Measurements from ENCODE around the gene CFAP20DC. TPM values are rescaled to one million over a fixed set of nuclear protein-coding genes. Genes with fewer than 3 reads are reported as not detected.
"Not testable (repeated sequence)": the region's sequence is repeated elsewhere in the genome, so short reads cannot be mapped to it uniquely, and the experiment has no call there.

The CFAP20DC gene
- total RNA-seq, 2 experiments from 2014 or later: 1.0 to 1.8 TPM

GRCh38 chr3:58829321-58830000 lies 220.4 kb downstream of the CFAP20DC start:
- no TSS peak for BruUV-seq (replicated peaks)
- DNase-seq (ENCODE audit: low spot score): no peak
- POLR2A ChIA-PET: no interaction called here
- no peaks in the 10 kb centered on the region for H3K79me2 ChIP-seq (ENCODE audit: insufficient read depth, low read depth, low read length)
- no peaks in the 10 kb centered on the region for H3K4me1 ChIP-seq (ENCODE audit: insufficient read depth, low read length, poor library complexity, severe bottlenecking)
- intact Hi-C loops (cut with micrococcal nuclease; ENCODE audit: unreplicated experiment): no loop called here
- no peaks in the 10 kb centered on the region for H3K36me3 ChIP-seq (ENCODE audit: insufficient read depth, low read length)
- no peak overlapping the region for H3K4me3 ChIP-seq (ENCODE audit: low read depth, low read length, poor library complexity, severe bottlenecking)
- no peaks in the 10 kb centered on the region for H3K9me3 ChIP-seq (ENCODE audit: low read length)
- no peak for TF ChIP-seq CTCF (conservative IDR thresholded peaks at IDR 0.05; ENCODE audit: low read length)
- TF ChIP-seq EZH2phosphoT487 (IDR thresholded peaks at IDR 0.05; ENCODE audit: borderline replicate concordance, low read depth, low read length): no peak
- no peaks in the 10 kb centered on the region for H4K20me1 ChIP-seq (ENCODE audit: insufficient read depth, low read length)
- no peaks in the 10 kb centered on the region for H3K9me2 ChIP-seq (ENCODE audit: insufficient read depth, low read length)
- no peak overlapping the region for H3K27ac ChIP-seq (ENCODE audit: low read depth, low read length, poor library complexity, severe bottlenecking)
- no peak overlapping the region for H2AFZ ChIP-seq (ENCODE audit: low read length)
- CTCF ChIA-PET (ENCODE audit: unreplicated experiment): no interaction called here
- H3K4me2 ChIP-seq (ENCODE audit: low read length): no peak overlapping the region

GRCh38 chr3:58824777-58825176 lies 225.0 kb downstream of the CFAP20DC start:
- no peaks in the 10 kb centered on the region for H3K9me2 ChIP-seq (ENCODE audit: insufficient read depth, low read length)
- ChIA-PET CTCF (ENCODE audit: unreplicated experiment) (no interaction called here), POLR2A (interaction anchor here (0.6 to 0.7 kb wide), 3 partner anchors 9 to 196 kb away, joined by 3 read pairs; no protein-coding TSS in a partner anchor)
- no peak for DNase-seq (ENCODE audit: low spot score)
- no peak overlapping the region for H3K4me2 ChIP-seq (ENCODE audit: low read length)
- no peaks in the 10 kb centered on the region for H3K36me3 ChIP-seq (ENCODE audit: insufficient read depth, low read length)
- no peaks in the 10 kb centered on the region for H3K9me3 ChIP-seq (ENCODE audit: low read length)
- no peak overlapping the region for H2AFZ ChIP-seq (ENCODE audit: low read length)
- TF ChIP-seq EZH2phosphoT487 (IDR thresholded peaks at IDR 0.05; ENCODE audit: borderline replicate concordance, low read depth, low read length) (no peak), CTCF (conservative IDR thresholded peaks at IDR 0.05; ENCODE audit: low read length) (no peak)
- H3K4me1 ChIP-seq (ENCODE audit: insufficient read depth, low read length, poor library complexity, severe bottlenecking): no peaks in the 10 kb centered on the region
- H3K4me3 ChIP-seq (ENCODE audit: low read depth, low read length, poor library complexity, severe bottlenecking): no peak overlapping the region
- H3K27ac ChIP-seq (ENCODE audit: low read depth, low read length, poor library complexity, severe bottlenecking): no peak overlapping the region
- intact Hi-C loops (cut with micrococcal nuclease; ENCODE audit: unreplicated experiment): no loop called here
- no peaks in the 10 kb centered on the region for H3K79me2 ChIP-seq (ENCODE audit: insufficient read depth, low read depth, low read length)
- H4K20me1 ChIP-seq (ENCODE audit: insufficient read depth, low read length): no peaks in the 10 kb centered on the region
- BruUV-seq (replicated peaks): no TSS peak

- Histone ChIP-seq H3K36me3 (ENCODE audit: insufficient read depth, low read length) (no peaks in the 10 kb centered on the region), H4K20me1 (ENCODE audit: insufficient read depth, low read length) (no peaks in the 10 kb centered on the region), H3K4me3 (ENCODE audit: low read depth, low read length, poor library complexity, severe bottlenecking) (no peak overlapping the region), H3K27ac (ENCODE audit: low read depth, low read length, poor library complexity, severe bottlenecking) (no peak overlapping the region), H3K9me3 (ENCODE audit: low read length) (no peaks in the 10 kb centered on the region), H3K4me1 (ENCODE audit: insufficient read depth, low read length, poor library complexity, severe bottlenecking) (no peaks in the 10 kb centered on the region), H3K4me2 (ENCODE audit: low read length) (no peak overlapping the region), H3K79me2 (ENCODE audit: insufficient read depth, low read depth, low read length) (no peaks in the 10 kb centered on the region), H2AFZ (ENCODE audit: low read length) (no peak overlapping the region), H3K9me2 (ENCODE audit: insufficient read depth, low read length) (no peaks in the 10 kb centered on the region)
- ChIA-PET POLR2A (interaction anchor here (0.6 kb wide), 1 partner anchor 196 kb away, joined by 3 read pairs; no protein-coding TSS in a partner anchor), CTCF (ENCODE audit: unreplicated experiment) (no interaction called here)
- TF ChIP-seq EZH2phosphoT487 (IDR thresholded peaks at IDR 0.05; ENCODE audit: borderline replicate concordance, low read depth, low read length) (no peak), CTCF (conservative IDR thresholded peaks at IDR 0.05; ENCODE audit: low read length) (peak; percentile 79)
- intact Hi-C loops (cut with micrococcal nuclease; ENCODE audit: unreplicated experiment): no loop called here
- no TSS peak for BruUV-seq (replicated peaks)
- peak; percentile 18 for DNase-seq (ENCODE audit: low spot score)
Measured at GRCh38 chr3:58824285-58824684, 225.5 kb downstream of the CFAP20DC start.

- H3K27ac ChIP-seq (ENCODE audit: low read depth, low read length, poor library complexity, severe bottlenecking); H3K79me2 ChIP-seq (ENCODE audit: insufficient read depth, low read depth, low read length); DNase-seq (ENCODE audit: low spot score); H3K36me3 ChIP-seq (ENCODE audit: insufficient read depth, low read length); H3K4me2 ChIP-seq (ENCODE audit: low read length); H4K20me1 ChIP-seq (ENCODE audit: insufficient read depth, low read length); H3K9me3 ChIP-seq (ENCODE audit: low read length); intact Hi-C loops (cut with micrococcal nuclease; ENCODE audit: unreplicated experiment); CTCF ChIA-PET (ENCODE audit: unreplicated experiment); POLR2A ChIA-PET; H3K4me1 ChIP-seq (ENCODE audit: insufficient read depth, low read length, poor library complexity, severe bottlenecking); H2AFZ ChIP-seq (ENCODE audit: low read length); BruUV-seq (replicated peaks); H3K9me2 ChIP-seq (ENCODE audit: insufficient read depth, low read length); H3K4me3 ChIP-seq (ENCODE audit: low read depth, low read length, poor library complexity, severe bottlenecking): not testable (repeated sequence)
Measured at GRCh38 chr3:58806551-58807244, 243.1 kb downstream of the CFAP20DC start.
